ENCODE measurements around the gene PTOV1.

- TF ChIP-seq, protein P1, sequence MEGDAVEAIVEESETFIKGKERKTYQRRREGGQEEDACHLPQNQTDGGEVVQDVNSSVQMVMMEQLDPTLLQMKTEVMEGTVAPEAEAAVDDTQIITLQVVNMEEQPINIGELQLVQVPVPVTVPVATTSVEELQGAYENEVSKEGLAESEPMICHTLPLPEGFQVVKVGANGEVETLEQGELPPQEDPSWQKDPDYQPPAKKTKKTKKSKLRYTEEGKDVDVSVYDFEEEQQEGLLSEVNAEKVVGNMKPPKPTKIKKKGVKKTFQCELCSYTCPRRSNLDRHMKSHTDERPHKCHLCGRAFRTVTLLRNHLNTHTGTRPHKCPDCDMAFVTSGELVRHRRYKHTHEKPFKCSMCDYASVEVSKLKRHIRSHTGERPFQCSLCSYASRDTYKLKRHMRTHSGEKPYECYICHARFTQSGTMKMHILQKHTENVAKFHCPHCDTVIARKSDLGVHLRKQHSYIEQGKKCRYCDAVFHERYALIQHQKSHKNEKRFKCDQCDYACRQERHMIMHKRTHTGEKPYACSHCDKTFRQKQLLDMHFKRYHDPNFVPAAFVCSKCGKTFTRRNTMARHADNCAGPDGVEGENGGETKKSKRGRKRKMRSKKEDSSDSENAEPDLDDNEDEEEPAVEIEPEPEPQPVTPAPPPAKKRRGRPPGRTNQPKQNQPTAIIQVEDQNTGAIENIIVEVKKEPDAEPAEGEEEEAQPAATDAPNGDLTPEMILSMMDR (IDR thresholded peaks at IDR 0.05) = no peak
- no peak for TF ChIP-seq POLR2A (IDR thresholded peaks at IDR 0.05)
Observed at GRCh38 chr19:49861541-49862378, 10.8 kb downstream of the PTOV1 start.

All from transverse colon (tissue), 3 donors.